ENCODE data around the gene SLC22A2.

Gene SLC22A2

GRCh38 chr6:160197662-160198061 is 61.0 kb downstream of the SLC22A2 start:
- no peak for TF ChIP-seq CTCF (IDR thresholded peaks at IDR 0.05; ENCODE audit: borderline replicate concordance, control extremely low read depth, extremely low read depth, insufficient read depth, missing control alignments)
- in situ Hi-C loops (cut with MboI; ENCODE audit: low sequenced_read_pairs, unreplicated experiment): no loop called here
- no peak for DNase-seq (ENCODE audit: low spot score)

GRCh38 chr6:160194808-160195207 is 63.8 kb downstream of the SLC22A2 start:
- DNase-seq (ENCODE audit: low spot score): no peak
- in situ Hi-C loops (cut with MboI; ENCODE audit: low sequenced_read_pairs, unreplicated experiment): no loop called here
- no peak for TF ChIP-seq CTCF (IDR thresholded peaks at IDR 0.05; ENCODE audit: borderline replicate concordance, control extremely low read depth, extremely low read depth, insufficient read depth, missing control alignments)

DNA sequence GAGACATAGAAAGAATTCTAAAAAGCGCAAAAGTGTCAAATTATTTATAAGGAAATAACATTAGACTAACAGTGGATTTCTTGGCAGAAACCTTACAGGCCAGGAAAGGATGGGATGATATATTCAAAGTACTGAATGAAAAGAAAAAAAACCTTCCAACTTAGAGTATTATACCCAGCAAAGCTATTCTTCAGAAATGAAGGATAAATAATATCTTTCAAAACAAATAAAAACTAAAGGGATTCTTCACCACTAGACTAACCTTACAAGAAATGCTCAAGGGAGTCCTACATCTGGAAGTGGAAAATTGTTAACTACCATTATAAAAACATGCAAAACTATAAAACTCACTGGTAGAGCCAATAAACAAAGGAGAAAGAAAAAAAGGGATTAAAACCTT is 65.8 kb downstream of the SLC22A2 start:
- TF ChIP-seq CTCF (IDR thresholded peaks at IDR 0.05; ENCODE audit: borderline replicate concordance, control extremely low read depth, extremely low read depth, insufficient read depth, missing control alignments): no peak
- DNase-seq (ENCODE audit: low spot score): no peak
- in situ Hi-C loops (cut with MboI; ENCODE audit: low sequenced_read_pairs, unreplicated experiment): no loop called here

- DNase-seq (ENCODE audit: low spot score): no peak
- TF ChIP-seq CTCF (IDR thresholded peaks at IDR 0.05; ENCODE audit: borderline replicate concordance, control extremely low read depth, extremely low read depth, insufficient read depth, missing control alignments): no peak
- in situ Hi-C loops (cut with MboI; ENCODE audit: low sequenced_read_pairs, unreplicated experiment): no loop called here
These were observed 67.6 kb downstream of the SLC22A2 start for GRCh38 chr6:160190973-160191372.

DNA sequence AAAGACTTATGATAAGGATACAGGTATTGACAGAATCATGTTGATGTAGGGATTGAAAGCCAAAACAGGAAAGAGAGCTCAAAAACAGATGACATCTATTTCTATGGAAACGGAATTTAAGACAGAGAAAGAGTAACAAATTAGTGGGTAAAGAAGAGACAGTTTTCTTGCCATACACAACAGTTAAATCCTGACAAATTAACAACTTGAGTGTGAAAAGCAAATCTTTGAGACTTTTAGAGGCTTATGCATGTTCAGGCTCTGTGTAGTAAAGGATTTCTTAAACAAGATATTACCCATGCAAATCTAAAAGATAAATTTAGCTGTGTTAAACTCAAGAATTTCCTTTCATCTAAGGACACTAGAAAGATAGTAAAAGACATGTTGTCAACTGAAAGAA is 68.5 kb downstream of the SLC22A2 start:
- DNase-seq (ENCODE audit: low spot score): no peak
- in situ Hi-C loops (cut with MboI; ENCODE audit: low sequenced_read_pairs, unreplicated experiment): no loop called here
- TF ChIP-seq CTCF (IDR thresholded peaks at IDR 0.05; ENCODE audit: borderline replicate concordance, control extremely low read depth, extremely low read depth, insufficient read depth, missing control alignments): no peak

DNA sequence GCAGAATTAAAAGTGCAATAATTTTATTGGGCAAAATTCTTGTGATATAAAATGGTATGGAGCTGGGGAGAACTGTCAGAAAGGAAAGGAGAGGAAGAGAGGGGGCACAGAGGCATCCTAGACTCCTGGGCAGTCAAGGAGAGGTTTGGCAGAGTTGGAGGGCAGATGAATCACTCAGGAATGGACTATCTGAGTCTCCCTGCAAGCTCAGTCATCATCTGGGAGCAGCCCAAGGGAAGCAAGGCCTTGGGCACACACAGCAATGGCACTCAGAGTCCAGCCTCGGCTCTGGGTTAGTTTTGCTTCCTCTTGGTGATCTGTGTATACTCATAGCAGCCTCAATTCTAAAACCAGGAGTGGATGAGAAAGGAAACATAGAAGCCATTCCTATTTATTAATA is 69.8 kb downstream of the SLC22A2 start:
- no peak for DNase-seq (ENCODE audit: low spot score)

More for the DNA sequence above, 69.8 kb downstream of the SLC22A2 start:
- in situ Hi-C loops (cut with MboI; ENCODE audit: low sequenced_read_pairs, unreplicated experiment): no loop called here
- TF ChIP-seq CTCF (IDR thresholded peaks at IDR 0.05; ENCODE audit: borderline replicate concordance, control extremely low read depth, extremely low read depth, insufficient read depth, missing control alignments): no peak
